ENCODE data around the gene PDCD4. TPM values are rescaled to one million over a fixed set of nuclear protein-coding genes. Genes with fewer than 3 reads are reported as not detected.

Gene PDCD4
- polyA plus RNA-seq (2013, experiment 1 of 2), result 35.1 TPM
- 36.7 TPM for polyA plus RNA-seq (2013, experiment 2 of 2)

- Histone ChIP-seq H3K9ac (ENCODE audit: low read length) (peak within 1 kb of the TSS; percentile 95), H4K8ac (ENCODE audit: low read length) (peak within 1 kb of the TSS; percentile 60), H2BK5ac (ENCODE audit: low read depth, low read length, poor library complexity, severe bottlenecking) (peak within 1 kb of the TSS; percentile 90), H3K4me1 (ENCODE audit: control insufficient read depth, insufficient read depth, low read depth, low read length) (peaks cover 4% of the 10 kb centered on the region), H3K14ac (ENCODE audit: low read length in 2 of 2) (peak within 1 kb of the TSS in 1 of 2 experiments; percentile 91), H3K27me3 (ENCODE audit: control insufficient read depth in 1 of 2, insufficient read depth in 1 of 2, low read length in 2 of 2) (no peaks in the 10 kb centered on the region), H3K27ac (ENCODE audit: low read length, poor library complexity, severe bottlenecking) (peak within 1 kb of the TSS; percentile 59), H3K9me3 (ENCODE audit: control insufficient read depth, low read length) (no peaks in the 10 kb centered on the region), H2BK12ac (ENCODE audit: low read length in 2 of 2) (peak within 1 kb of the TSS; percentile 22 to 80), H3K4ac (ENCODE audit: low read depth in 1 of 2, low read length in 2 of 2) (peak within 1 kb of the TSS; percentile 93 to 95), H3K18ac (ENCODE audit: low read depth in 1 of 2, low read length in 2 of 2) (peak within 1 kb of the TSS; percentile 90), H3K36me3 (ENCODE audit: control insufficient read depth in 1 of 2, insufficient read depth in 2 of 2, low read depth in 1 of 2, low read length in 2 of 2) (peaks cover 0 to 11% of the 10 kb centered on the region in 2 experiments), H2BK120ac (ENCODE audit: low read depth, low read length) (peak within 1 kb of the TSS; percentile 80), H4K91ac (ENCODE audit: low read length) (peak within 1 kb of the TSS; percentile 92), H2BK15ac (ENCODE audit: low read depth, poor library complexity, severe bottlenecking) (peak within 1 kb of the TSS; percentile 97), H3K23ac (ENCODE audit: low read length in 2 of 2) (no peak within 1 kb of the TSS), H2AK5ac (ENCODE audit: low read length, severe bottlenecking) (peak within 1 kb of the TSS; percentile 60), H2AFZ (ENCODE audit: low read depth, low read length) (peak within 1 kb of the TSS; percentile 58), H3K4me2 (ENCODE audit: low read length, poor library complexity, severe bottlenecking) (peak within 1 kb of the TSS; percentile 66), H3K79me1 (replicated peaks; ENCODE audit: low read length, poor library complexity, severe bottlenecking) (peaks cover 2% of the 10 kb centered on the region), H3K4me3 (ENCODE audit: insufficient read depth in 1 of 2, low read depth in 1 of 2, low read length in 2 of 2) (peak within 1 kb of the TSS; percentile 92 to 94)
- DNase-seq, result peak; percentile 98
- WGBS, result 3% methylated on average over 36 of the region's 47 CpGs
Observed at GRCh38 chr10:110871298-110872084, at the start of gene PDCD4. Gene PDCD4, plus strand, starts transcription at chr10:110871928. Its CDS starts 4,100 bp downstream, at chr10:110876028.

DNA sequence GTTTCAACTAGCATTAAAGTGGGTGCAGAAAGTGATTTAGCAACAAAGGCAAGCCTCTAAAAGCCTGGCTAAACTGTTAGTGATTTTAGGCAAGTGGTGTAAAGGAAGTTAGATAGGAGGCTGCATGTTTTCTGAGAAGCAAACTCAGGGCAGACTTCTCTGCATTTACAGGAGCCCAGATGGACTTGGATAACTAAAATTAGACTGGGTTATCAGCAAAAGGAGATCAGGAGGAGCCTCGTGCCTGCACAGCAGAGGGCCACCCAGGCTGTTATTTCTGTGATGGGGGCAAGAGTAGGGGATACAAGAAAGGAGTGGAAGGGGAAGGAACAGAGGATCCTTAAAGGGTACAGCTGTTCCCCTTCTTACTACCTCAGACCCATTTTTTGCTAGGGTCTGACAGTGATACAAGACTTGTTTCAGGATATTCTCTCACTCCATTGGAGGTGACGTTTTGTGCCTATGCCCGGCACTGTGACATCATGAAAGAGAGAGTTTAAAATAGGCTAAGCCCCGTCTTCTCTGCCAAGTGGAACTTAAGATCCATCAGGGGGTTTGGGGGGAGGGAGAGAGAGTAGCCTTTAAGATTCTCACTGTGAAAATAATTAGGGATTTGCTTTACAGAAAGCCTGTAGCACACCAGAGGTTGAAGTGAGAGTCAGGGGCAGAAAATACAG is 49.6 kb upstream of the PDCD4 start:
- Histone ChIP-seq H2BK12ac (ENCODE audit: low read length in 2 of 2) (no peak overlapping the region), H3K9me3 (ENCODE audit: control insufficient read depth, low read length) (no peaks in the 10 kb centered on the region), H3K18ac (ENCODE audit: low read depth in 1 of 2, low read length in 2 of 2) (no peak overlapping the region), H3K79me1 (replicated peaks; ENCODE audit: low read length, poor library complexity, severe bottlenecking) (no peaks in the 10 kb centered on the region), H3K4ac (ENCODE audit: low read depth in 1 of 2, low read length in 2 of 2) (no peak overlapping the region), H2BK15ac (ENCODE audit: low read depth, poor library complexity, severe bottlenecking) (no peak overlapping the region), H2AK5ac (ENCODE audit: low read length, severe bottlenecking) (no peak overlapping the region), H4K91ac (ENCODE audit: low read length) (no peak overlapping the region), H4K8ac (ENCODE audit: low read length) (no peak overlapping the region), H3K4me1 (ENCODE audit: control insufficient read depth, insufficient read depth, low read depth, low read length) (peaks cover 2% of the 10 kb centered on the region), H3K27me3 (ENCODE audit: control insufficient read depth in 1 of 2, insufficient read depth in 1 of 2, low read length in 2 of 2) (no peaks in the 10 kb centered on the region), H3K36me3 (ENCODE audit: control insufficient read depth in 1 of 2, insufficient read depth in 2 of 2, low read depth in 1 of 2, low read length in 2 of 2) (no peaks in the 10 kb centered on the region), H3K23ac (ENCODE audit: low read length in 2 of 2) (no peak overlapping the region), H2AFZ (ENCODE audit: low read depth, low read length) (no peak overlapping the region), H3K9ac (ENCODE audit: low read length) (no peak overlapping the region), H2BK5ac (ENCODE audit: low read depth, low read length, poor library complexity, severe bottlenecking) (no peak overlapping the region), H3K14ac (ENCODE audit: low read length in 2 of 2) (no peak overlapping the region), H3K27ac (ENCODE audit: low read length, poor library complexity, severe bottlenecking) (no peak overlapping the region), H2BK120ac (ENCODE audit: low read depth, low read length) (no peak overlapping the region), H3K4me2 (ENCODE audit: low read length, poor library complexity, severe bottlenecking) (no peak overlapping the region), H3K4me3 (ENCODE audit: insufficient read depth in 1 of 2, low read depth in 1 of 2, low read length in 2 of 2) (no peak overlapping the region)
- 70% methylated on average over 4 of the region's 4 CpGs for WGBS
- no peak for DNase-seq

DNA sequence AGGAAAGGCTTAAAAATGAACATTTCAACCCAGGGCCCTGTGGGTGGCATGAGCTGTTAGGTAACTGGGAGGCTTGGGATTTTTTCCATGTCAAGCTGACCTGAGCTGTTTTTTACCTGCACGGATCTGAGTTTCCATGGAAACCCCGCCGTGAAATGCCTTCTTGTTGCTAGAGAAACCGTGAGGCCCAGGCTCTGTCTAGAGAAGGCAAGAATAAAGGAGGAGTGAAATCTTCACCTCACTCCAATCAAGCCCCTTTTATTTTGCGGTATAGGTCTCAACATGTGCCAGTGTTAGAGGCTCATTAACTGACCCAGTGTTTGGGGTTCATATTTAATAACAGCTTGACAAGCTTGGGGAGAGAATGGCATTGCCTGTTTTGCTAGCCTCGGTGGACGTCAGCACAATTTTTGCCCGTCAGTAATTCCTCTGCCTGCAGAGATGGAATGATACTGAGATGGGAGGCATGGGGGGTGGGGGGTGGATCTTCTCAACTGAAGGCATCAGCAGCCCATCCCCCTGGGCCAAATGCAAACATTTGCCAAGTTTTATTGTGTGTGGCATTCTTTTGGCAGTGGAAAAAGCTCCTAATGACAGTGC is 48.9 kb upstream of the PDCD4 start:
- Histone ChIP-seq H4K91ac (ENCODE audit: low read length) (no peak overlapping the region), H3K9me3 (ENCODE audit: control insufficient read depth, low read length) (no peaks in the 10 kb centered on the region), H3K4me1 (ENCODE audit: control insufficient read depth, insufficient read depth, low read depth, low read length) (peaks cover 3% of the 10 kb centered on the region), H2AK5ac (ENCODE audit: low read length, severe bottlenecking) (no peak overlapping the region), H3K9ac (ENCODE audit: low read length) (no peak overlapping the region), H4K8ac (ENCODE audit: low read length) (no peak overlapping the region), H3K4me2 (ENCODE audit: low read length, poor library complexity, severe bottlenecking) (no peak overlapping the region), H2BK5ac (ENCODE audit: low read depth, low read length, poor library complexity, severe bottlenecking) (no peak overlapping the region), H2BK15ac (ENCODE audit: low read depth, poor library complexity, severe bottlenecking) (no peak overlapping the region), H3K14ac (ENCODE audit: low read length in 2 of 2) (no peak overlapping the region), H3K4ac (ENCODE audit: low read depth in 1 of 2, low read length in 2 of 2) (no peak overlapping the region), H2BK12ac (ENCODE audit: low read length in 2 of 2) (no peak overlapping the region), H3K79me1 (replicated peaks; ENCODE audit: low read length, poor library complexity, severe bottlenecking) (no peaks in the 10 kb centered on the region), H3K27me3 (ENCODE audit: control insufficient read depth in 1 of 2, insufficient read depth in 1 of 2, low read length in 2 of 2) (no peaks in the 10 kb centered on the region), H3K36me3 (ENCODE audit: control insufficient read depth in 1 of 2, insufficient read depth in 2 of 2, low read depth in 1 of 2, low read length in 2 of 2) (no peaks in the 10 kb centered on the region), H3K4me3 (ENCODE audit: insufficient read depth in 1 of 2, low read depth in 1 of 2, low read length in 2 of 2) (no peak overlapping the region), H3K18ac (ENCODE audit: low read depth in 1 of 2, low read length in 2 of 2) (no peak overlapping the region), H3K23ac (ENCODE audit: low read length in 2 of 2) (no peak overlapping the region), H3K27ac (ENCODE audit: low read length, poor library complexity, severe bottlenecking) (no peak overlapping the region), H2AFZ (ENCODE audit: low read depth, low read length) (no peak overlapping the region), H2BK120ac (ENCODE audit: low read depth, low read length) (no peak overlapping the region)
- 61% methylated on average over 8 of the region's 8 CpGs for WGBS
- DNase-seq, result no peak

DNA sequence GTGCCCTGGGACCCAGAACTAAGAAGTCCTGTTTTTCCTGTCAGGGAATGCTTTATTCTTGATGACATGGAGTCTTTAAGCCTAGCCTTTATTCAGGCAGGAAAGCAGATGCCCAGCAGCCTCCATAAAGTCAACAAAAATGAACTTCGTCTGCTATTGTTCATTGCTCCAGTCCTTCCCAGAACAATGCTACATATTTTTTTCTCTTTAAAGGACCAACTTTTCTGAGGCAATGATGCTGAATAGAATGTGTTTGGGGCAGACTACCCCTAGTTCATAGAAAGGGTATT is 47.6 kb upstream of the PDCD4 start:
- Histone ChIP-seq H3K14ac (ENCODE audit: low read length in 2 of 2) (no peak overlapping the region), H4K91ac (ENCODE audit: low read length) (no peak overlapping the region), H2BK120ac (ENCODE audit: low read depth, low read length) (no peak overlapping the region), H3K23ac (ENCODE audit: low read length in 2 of 2) (no peak overlapping the region), H3K4me3 (ENCODE audit: insufficient read depth in 1 of 2, low read depth in 1 of 2, low read length in 2 of 2) (no peak overlapping the region), H2BK15ac (ENCODE audit: low read depth, poor library complexity, severe bottlenecking) (no peak overlapping the region), H4K8ac (ENCODE audit: low read length) (no peak overlapping the region), H2AK5ac (ENCODE audit: low read length, severe bottlenecking) (no peak overlapping the region), H3K4ac (ENCODE audit: low read depth in 1 of 2, low read length in 2 of 2) (no peak overlapping the region), H3K9ac (ENCODE audit: low read length) (no peak overlapping the region), H3K36me3 (ENCODE audit: control insufficient read depth in 1 of 2, insufficient read depth in 2 of 2, low read depth in 1 of 2, low read length in 2 of 2) (no peaks in the 10 kb centered on the region), H3K27me3 (ENCODE audit: control insufficient read depth in 1 of 2, insufficient read depth in 1 of 2, low read length in 2 of 2) (no peaks in the 10 kb centered on the region), H3K9me3 (ENCODE audit: control insufficient read depth, low read length) (no peaks in the 10 kb centered on the region), H2BK5ac (ENCODE audit: low read depth, low read length, poor library complexity, severe bottlenecking) (no peak overlapping the region), H3K79me1 (replicated peaks; ENCODE audit: low read length, poor library complexity, severe bottlenecking) (no peaks in the 10 kb centered on the region), H2AFZ (ENCODE audit: low read depth, low read length) (no peak overlapping the region), H3K18ac (ENCODE audit: low read depth in 1 of 2, low read length in 2 of 2) (no peak overlapping the region), H3K27ac (ENCODE audit: low read length, poor library complexity, severe bottlenecking) (no peak overlapping the region), H3K4me2 (ENCODE audit: low read length, poor library complexity, severe bottlenecking) (no peak overlapping the region), H2BK12ac (ENCODE audit: low read length in 2 of 2) (no peak overlapping the region), H3K4me1 (ENCODE audit: control insufficient read depth, insufficient read depth, low read depth, low read length) (peaks cover 3% of the 10 kb centered on the region)
- no CpG with 5 or more reads among the region's 1 CpG for WGBS
- no peak for DNase-seq

Data from mesenchymal stem cell (in vitro differentiated cells and primary cell).